H1 (cell line): ENCODE measurements around the gene TBPL2. TPM values are rescaled to one million over a fixed set of nuclear protein-coding genes. Genes with fewer than 3 reads are reported as not detected.

Experiments
- EP300 ChIP-seq, 2 experiments: IDR thresholded peaks; 1 replicate in 1 of 2; 2 replicates in 1 of 2; pipeline ENCODE4 v1.6.1; 2011 to 2012; ENCODE audit warnings: low read depth in 2 of 2, low read length in 2 of 2, mild to moderate bottlenecking in 2 of 2, borderline replicate concordance in 1 of 2, inconsistent platforms in 1 of 2, moderate library complexity in 1 of 2
- KDM4A ChIP-seq: IDR thresholded peaks from one replicate; pipeline ENCODE4 v1.7.1; 2012; ENCODE audit warnings: low read depth, mild to moderate bottlenecking, moderate library complexity, low read length, inconsistent platforms; ENCODE audit not compliant: severe bottlenecking
- MAFK ChIP-seq: IDR thresholded peaks from 2 replicates; pipeline ENCODE4 v1.6.1; 2012; ENCODE audit warnings: low read depth, mild to moderate bottlenecking, improper control_type of control experiment, low read length
- RAD21 ChIP-seq, 2 experiments: IDR thresholded peaks in 1 of 2; conservative IDR thresholded peaks in 1 of 2; 2 replicates each; pipeline ENCODE4 v1.6.1; 2011; ENCODE audit warnings: low read depth in 2 of 2, low read length in 2 of 2, improper control_type of control experiment in 1 of 2, inconsistent platforms in 1 of 2, mild to moderate bottlenecking in 1 of 2, moderate library complexity in 1 of 2
- polyA plus RNA-seq, 7 experiments: library from polyadenylated mRNA; depleted of rRNA in 3 of 7; stranded (reverse) in 5 of 7; unstranded in 2 of 7; fragments of >200 nt in 5 of 7; fragments of 200-250 nt in 2 of 7; gene quantifications; 1 replicate in 5 of 7; 2 replicates in 1 of 7; 4 replicates in 1 of 7; pipeline versions ENCODE4 v1.2.1 to v1.2.3, GENCODE V29; 2011 to 2013; ENCODE audit warnings: missing spikeins in 2 of 7, mixed read lengths in 2 of 7
- total RNA-seq: library from RNA; stranded (reverse); fragmentation: NEBNext Ultra II Directional; extraction: Animal tissue kit (Norgen Biotek cat#: 25700); gene quantifications from 2 replicates; pipeline ENCODE4 v1.2.1, GENCODE V29; 2021

The TBPL2 gene
- total and polyA plus RNA-seq, 2 of the 8 experiments (the other 6 are each of a cell fraction or from before 2014, with no cell fraction given), result 0.03 TPM; not detected in 1

GRCh38 chr14:55430024-55430690, 10.3 kb downstream of the TBPL2 start (continued):
- TF ChIP-seq KDM4A (no peak), EP300 (IDR thresholded peaks at IDR 0.05; ENCODE audit: borderline replicate concordance in 1 of 2, low read depth in 2 of 2, low read length in 2 of 2) (0 out of 3 replicates have a peak, but pooled peaks of 1 of the 2 experiments have one; percentile 2), MAFK (no peak), RAD21 (IDR thresholded peaks at IDR 0.05 in 1 of 2, conservative IDR thresholded peaks at IDR 0.05 in 1 of 2; ENCODE audit: low read depth in 2 of 2, low read length in 2 of 2) (peak; percentile 46 to 47)
